GM19372 (cell line): Measurements from ENCODE around the gene CDKL5.
"Not testable (repeated sequence)": the region's sequence is repeated elsewhere in the genome, so short reads cannot be mapped to it uniquely, and the experiment has no call there.

Source experiments
- ATAC-seq: cut with Tn5 transposase; IDR thresholded peaks from one replicate; pipeline ENCODE4 v1.9.1; 2021; ENCODE audit warnings: mild to moderate bottlenecking, low read depth, moderate library complexity; ENCODE audit not compliant: unreplicated experiment

The CDKL5 gene

DNA sequence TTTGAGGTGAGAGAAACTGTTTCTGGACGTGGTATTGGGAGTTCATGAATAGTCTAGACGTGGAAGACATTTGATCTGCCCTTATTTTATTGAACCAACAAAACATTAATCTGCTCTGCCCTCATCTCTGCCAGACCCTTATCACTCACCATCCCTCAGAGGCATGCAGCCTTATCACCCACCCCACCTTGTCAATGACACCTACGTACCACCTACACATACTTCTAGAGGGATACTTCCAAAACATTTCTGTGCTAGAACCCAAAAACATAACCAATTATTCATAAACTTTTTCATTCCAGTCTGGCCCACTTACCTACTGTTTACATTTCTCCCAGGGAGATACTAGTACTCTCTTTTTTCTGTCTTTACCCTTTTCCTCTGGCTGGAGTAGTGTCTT is 141.3 kb downstream of the CDKL5 start:
- ATAC-seq: no peak

DNA sequence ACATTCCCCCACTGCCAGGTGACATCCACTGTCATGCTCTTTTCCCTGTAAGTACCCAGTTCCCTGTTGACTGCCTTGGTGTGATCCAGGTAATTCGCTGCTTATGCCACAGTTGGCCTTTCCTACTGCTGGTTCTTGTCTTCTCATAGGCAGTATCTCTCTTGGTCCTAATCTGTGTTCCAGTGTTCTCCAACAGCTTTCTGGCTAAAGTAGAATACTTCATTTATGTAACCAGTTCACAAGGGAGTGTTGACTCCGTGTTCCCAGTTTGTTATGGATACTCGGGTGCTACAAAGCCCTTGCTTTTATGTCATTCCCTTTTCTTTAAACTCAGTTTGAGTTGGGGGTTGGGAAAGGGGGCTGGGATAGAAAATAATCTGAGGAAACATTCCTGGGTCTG is 148.1 kb downstream of the CDKL5 start:
- no peak for ATAC-seq

DNA sequence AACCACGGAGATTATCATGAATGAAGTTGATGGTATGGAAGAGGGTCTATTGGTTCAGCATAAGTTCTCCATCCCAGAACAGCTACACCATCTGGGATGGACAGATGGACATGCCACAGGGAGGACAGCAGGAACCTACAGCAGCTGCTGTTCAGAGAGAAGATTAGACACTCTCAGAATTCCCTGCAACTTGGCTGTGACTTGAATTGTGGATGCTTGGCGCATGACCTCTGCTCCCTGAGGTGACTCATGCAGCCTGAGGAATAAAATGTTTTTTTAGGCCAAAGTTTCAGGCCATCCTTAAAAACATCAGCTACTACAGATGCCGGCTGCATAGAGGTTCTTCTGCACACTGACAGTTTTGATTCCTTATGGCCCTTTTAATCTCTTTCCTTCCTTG is 149.2 kb downstream of the CDKL5 start:
- no peak for ATAC-seq

DNA sequence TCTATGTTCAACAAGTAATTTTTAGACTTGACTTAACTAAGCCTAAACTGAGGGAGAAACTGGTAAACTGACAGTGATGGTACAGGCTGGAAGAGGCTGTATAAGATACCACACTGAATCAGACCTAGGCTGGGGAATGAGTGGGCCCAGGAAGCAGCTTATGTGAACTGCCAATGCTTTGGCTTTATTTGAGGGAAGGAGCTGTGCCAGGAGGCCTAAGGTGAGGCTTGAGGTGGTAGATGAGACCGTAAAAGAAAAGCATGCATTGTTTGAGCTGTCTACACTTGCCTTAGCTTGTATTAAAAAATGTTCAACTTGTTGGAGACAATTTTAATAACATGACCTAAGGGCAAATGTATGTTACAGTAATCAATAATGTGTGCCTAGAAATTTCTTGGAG is 150.3 kb downstream of the CDKL5 start:
- no peak for ATAC-seq

DNA sequence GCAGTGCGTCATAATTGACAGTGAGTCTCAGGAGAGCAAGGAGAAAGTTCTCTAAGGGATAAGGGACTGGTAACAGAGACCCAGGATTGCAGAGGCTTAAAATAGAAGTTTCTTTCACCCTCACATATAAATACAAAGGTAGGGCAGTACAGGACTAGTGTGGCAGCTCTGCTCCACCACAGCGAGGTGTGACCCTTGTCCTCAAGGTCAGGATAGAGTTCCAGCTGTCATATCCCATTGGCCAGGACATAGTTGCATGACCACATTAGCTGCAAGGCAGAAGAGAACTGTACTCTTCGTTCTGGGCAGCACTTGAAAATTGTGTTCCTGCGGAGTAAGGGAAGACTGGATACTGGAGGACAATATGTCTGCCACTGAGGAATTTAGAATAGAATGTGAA is 152.0 kb downstream of the CDKL5 start:
- no peak for ATAC-seq

DNA sequence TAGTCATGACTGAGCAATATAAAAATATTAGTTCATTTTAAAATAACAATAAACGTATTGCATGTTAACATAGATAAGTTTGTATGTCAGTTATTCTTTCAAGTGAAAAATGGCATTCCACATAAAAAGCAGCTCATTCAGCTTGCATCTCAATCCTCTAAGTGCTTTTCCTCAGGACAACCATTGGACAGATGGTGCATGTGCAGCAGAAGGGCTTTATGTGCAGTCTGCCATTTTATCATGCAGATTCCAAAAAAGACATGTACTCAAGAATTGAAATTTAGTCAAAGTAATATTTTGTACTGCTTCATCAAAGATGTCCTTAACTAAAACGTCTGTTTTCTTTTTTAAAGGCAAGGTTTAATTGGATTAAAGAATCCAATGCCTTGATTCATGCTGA is 153.1 kb downstream of the CDKL5 start:
- ATAC-seq: no peak

DNA sequence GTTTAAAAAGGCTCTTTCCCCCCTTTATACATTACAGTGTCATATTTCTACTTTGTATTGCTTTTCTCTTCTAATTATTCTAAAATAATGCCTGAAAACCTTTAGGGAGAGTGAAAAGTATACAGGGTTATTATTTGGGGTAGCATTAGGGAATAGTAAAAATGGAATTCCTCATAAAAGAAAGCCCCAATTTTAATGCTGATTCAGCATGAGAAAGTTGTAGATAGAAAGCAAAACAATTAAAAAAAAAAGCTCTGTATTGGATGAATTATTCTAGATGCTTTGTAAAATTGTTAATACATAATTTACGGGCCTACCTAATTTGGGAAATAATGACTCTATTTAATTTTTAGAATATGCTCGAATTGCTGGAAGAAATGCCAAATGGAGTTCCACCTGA is 154.1 kb downstream of the CDKL5 start:
- no peak for ATAC-seq

DNA sequence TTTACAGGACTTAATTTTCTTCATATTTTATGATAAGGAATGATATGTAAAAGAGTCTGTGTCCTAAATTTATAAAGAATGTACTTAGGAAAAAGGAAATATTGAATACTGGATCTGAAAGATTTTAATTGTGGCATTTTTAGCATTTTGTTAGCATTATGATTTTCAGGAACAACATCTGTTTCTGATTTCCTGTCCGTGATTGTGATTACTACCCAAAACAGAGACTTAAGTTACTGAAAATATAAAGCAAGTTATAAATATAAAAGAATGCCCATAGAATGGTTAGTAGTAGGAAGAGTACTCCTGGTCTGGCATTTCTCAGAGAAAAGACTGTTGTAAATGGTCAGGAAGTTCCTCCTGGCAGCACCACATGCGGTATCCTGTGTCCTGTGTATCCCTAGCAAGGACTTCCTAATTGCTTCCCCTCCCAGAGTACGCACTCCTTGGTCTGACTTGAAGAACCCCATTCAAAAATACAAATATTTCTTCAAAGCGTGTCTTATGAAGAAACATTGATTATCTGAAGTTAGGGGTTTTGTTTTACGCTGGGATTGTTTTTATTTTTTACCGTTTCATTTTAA is 157.6 kb downstream of the CDKL5 start:
- no peak for ATAC-seq

DNA sequence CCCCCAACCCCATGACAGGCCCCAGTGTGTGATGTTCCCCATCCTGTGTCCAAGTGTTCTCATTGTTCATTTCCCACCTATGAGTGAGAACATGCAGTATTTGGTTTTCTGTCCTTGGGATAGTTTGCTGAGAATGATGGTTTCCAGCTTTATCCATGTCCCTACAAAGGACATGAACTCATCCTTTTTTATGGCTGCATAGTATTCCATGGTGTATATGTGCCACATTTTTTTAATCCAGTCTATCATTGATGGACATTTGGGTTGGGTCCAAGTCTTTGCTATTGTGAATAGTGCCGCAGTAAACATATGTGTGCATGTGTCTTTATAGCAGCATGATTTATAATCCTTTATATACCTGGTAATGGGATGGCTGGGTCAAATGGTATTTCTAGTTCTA is 163.9 kb downstream of the CDKL5 start:
- ATAC-seq: not testable (repeated sequence)

DNA sequence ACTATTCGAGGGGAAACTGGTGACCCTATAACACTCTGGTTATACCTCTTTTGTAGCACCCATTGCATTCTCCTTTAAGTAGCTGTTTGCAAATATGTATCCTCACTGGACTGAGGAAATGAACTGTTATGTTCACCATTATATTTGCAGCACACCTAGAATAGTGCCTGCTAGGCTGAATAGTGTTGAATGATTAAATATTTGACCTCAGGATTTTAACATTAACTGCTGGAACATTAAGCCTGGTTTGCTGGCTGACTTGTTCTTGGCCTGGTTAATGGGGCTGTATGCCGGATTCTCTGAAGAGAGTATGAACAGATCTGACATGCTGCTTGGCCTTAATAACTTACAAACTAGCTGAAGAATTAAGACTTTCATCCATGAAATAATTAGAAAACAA is 166.4 kb downstream of the CDKL5 start:
- no peak for ATAC-seq

DNA sequence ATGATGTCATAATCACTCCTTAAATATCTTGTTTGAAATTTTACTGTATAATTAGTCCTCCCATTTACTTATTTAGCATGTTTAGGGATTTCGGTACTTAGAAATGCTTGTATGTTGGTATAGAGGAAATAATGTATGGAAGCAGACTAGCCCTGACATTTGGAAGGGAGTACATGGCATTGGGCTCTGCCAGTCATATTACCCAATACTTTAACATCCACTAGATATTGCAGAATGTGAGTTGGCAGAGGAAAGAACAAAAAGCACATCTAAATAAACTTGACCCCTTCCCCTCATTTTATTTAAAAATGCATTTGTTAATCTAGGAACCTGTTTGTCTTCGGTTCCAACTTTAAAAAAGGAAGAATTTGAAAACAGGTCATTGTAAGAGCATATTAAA is 168.7 kb downstream of the CDKL5 start:
- ATAC-seq: no peak

DNA sequence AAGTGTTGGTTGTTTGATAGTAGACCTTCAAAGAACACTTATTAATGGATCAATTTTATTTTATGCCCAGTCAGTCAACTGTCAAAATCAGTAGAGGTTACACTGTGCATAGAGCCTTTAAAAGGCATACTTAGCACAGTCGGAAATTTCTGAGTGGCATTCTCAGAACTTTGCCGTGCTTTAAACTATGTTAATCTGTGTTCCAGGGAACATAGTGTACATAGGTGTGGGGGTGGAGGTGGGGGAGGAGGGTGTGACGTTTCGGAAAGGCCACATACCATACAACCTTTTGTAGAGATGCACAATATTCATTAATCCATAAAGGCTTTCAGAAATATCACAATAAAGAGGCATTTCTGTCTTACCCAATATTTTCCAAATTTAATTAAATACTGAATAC is 170.7 kb downstream of the CDKL5 start:
- no peak for ATAC-seq

DNA sequence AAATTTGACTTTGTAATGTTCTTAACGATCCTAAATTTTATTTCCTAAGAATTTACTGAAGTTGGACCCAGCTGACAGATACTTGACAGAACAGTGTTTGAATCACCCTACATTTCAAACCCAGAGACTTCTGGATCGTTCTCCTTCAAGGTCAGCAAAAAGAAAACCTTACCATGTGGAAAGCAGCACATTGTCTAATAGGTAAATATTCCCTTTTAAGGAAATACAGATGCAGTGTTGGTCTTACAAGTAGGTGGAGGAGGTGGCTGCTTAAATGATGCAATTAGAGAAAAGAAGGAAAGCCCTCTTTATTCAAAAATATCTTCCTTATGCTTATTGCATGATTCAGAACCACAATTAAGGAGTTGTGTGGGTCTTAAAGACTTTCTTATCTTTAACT is 173.0 kb downstream of the CDKL5 start:
- ATAC-seq: no peak

DNA sequence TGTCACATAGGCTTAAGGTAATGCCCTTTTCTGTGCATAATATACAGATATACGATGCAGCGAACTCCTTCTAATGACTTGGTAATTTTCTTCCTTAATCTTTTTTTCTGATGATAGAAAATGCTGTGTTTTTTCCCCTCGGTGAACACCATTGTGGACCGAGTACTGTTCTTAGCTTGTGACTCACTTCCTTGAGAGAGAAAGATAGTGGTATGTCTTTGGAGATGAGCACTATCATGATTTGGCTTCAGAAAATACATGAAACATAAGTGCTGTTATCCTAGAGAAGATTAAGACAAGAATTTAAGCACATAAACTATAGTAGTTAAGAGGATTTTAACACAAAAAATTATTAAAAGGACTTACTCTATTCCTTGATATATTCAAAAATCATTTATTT is 182.6 kb downstream of the CDKL5 start:
- ATAC-seq: no peak

DNA sequence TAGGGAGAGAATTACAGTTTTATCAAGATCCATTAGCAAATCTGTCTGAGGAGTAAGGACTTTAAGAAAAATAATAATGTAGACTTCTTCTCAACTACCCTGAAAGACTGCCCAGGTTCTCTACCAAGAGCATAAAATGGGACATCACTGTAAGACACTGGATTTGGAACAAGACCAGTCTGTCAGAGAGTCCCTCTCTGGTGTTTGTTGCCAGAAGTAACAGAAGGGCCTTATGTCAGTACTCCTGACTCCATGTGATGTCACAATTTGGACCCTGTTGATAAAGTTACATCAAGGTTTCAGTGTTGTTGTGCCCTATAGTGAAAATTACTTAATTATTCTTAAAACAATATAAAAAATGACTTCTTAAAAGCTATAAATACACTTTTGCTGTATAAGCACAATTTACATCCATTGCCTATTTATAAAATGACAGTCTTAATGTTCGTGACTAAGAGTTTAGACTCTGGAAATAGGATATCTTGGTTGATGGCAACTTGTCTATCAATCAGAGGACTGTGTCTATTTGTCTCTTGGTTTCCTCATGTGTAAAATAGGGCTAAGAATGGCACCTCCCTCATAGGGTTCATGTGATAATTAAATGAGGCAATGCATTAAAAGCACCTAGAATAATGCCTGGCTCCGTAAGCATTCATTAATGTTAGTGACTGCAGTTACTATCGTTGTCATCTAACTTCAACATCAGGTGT is 188.7 kb downstream of the CDKL5 start:
- ATAC-seq: no peak

DNA sequence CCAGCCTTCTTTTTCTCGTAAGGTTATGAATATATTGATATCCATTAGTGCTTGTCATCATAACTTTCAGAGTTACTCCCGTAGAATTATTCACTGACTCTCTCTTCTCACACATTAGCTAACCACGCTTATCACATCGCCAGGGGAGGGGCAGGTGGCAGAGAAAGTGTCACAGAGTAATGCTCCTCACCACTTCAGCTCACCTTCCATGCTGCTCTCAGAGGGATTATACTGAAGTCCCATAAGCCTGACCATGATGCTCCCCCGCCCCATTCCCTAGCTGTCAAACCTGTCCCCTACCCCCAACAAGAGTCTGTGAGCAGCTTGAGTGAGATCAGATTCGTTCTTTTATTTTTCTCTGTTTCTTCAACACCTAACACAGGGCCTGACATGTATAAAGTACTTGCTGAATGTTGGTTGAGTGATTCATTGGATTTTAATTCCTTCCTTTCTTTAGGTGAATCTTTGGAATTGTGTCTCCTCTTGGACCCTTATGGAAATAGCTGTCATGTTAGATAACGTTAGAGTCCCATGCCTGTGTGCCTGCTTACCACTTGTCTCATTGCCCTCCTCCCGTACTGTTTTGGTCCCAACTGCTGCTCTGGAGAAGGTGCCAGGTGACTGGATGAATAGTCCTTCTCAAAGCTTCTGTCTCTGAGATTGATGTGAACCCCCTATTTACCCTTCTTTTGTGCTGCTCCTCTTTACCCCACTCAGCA is 191.4 kb downstream of the CDKL5 start:
- ATAC-seq: no peak

DNA sequence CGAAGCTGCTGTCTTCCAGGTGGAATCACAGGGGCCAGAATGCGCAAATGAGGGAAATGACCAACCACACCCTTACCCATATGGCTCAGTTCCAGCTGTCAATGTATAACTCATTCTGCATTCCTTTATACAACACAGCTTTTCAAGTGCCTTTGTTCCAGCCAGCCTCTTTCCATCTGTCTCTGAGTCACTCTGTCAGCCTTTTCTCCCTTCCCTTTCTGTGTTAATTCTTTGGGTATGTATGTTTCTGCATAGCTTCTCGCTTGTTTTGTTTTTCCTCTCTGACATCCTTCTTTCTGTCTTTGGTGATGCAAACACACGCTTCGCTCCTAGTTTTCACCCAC is 192.0 kb downstream of the CDKL5 start:
- no peak for ATAC-seq

DNA sequence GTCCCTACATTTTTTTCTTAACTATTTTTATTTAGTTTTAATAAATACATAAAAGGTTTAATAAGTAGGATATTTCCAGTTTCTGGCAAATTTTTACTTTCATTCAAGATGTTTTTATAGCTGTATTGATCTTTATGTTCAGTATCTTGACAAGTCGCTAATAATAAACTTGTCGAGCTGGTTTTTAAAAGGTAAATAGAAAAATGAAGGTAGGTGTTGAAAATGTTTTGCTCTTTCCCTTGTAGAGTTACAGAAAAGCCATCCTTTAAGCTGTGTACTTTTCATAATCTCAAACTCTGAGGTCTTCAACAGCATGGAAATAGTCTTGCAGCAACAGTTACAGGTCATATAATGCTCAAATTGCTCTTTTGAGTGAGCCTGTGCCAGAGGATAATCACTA is 193.9 kb downstream of the CDKL5 start:
- no peak for ATAC-seq

DNA sequence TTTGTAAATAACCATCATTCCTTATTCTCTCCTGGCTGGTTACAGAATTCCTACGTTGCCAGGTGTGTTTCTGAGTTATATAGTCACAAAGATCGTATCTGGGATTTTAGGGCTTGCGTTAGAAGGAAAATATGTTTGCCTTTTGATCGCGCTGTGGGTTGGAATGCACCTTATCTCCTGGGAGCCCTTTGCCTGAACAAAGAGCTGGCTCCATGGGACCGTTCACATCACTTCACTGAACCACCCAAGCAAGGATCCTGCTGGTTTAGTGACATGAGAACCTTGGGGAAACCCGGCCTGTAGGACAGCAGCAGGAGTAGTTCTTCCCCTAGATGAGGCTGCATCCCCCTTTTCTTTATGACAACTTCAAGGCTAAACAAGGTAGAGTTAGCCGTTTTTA is 194.9 kb downstream of the CDKL5 start:
- ATAC-seq: no peak

DNA sequence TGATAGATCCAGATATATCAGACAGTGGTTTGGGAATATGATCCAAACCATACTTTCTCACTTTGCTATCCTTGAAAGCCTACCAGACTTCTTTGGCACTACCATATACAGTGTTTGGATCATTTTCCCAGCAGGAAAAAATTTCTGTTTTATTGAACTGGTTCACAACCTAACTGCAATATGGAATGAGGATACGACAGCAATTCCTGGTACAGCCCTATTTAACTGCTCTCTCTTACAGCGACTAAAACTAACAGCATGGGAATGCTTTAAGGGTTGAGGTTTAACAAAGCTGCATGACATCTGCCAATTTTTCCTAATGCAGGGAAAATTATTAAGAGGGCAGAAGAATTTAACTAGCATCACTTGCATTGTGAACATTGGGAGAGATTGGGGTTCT is 199.2 kb downstream of the CDKL5 start:
- no peak for ATAC-seq

DNA sequence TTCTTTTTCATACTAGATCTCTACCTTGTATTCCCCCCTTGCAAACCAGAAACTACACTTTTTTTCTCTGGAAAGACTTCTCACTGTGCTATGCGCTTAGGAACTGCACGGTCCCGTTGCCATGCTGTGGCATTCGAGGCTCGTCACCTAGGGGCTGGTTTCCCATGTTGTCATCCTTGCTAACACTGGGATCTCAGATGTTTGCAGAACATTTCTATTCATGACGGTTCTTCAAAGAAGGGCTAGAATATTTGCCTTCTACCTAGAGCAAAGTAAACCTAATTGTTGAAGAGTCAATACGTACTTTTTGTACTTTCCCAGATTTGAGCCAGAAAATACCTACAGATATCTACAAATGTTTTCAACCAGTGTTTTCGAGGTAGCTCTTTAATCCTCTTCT is 205.5 kb downstream of the CDKL5 start:
- no peak for ATAC-seq

DNA sequence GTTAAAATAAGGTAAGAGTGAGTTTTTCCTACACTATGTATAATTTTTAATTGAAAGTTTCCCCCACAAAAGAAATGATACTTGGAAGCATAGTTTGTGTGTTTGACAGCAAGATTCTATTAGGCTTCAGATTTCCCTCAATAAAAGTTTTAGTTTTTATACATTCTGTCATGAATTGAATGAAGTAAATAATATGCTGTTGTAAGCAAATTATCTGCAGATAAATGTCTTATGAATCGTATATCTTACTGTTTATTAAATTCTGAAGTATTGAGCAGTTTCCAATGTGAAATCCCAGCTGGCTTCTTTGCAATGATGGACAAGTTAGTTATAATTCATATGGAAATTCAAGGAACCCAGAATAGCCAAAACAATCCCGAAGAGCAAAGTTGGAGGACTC is 213.0 kb downstream of the CDKL5 start:
- no peak for ATAC-seq
